HG03442 (cell line): ENCODE measurements around the gene FAM124B.
A peak's percentile ranks its signal among the peaks of the same experiment; 100 is the strongest.
"Not testable (repeated sequence)": the region's sequence is repeated elsewhere in the genome, so short reads cannot be mapped to it uniquely, and the experiment has no call there.

Experiments used
- ATAC-seq: cut with Tn5 transposase; IDR thresholded peaks from one replicate; pipeline ENCODE4 v1.9.1; 2021; ENCODE audit warnings: mild to moderate bottlenecking, moderate library complexity; ENCODE audit not compliant: unreplicated experiment

FAM124B gene

DNA sequence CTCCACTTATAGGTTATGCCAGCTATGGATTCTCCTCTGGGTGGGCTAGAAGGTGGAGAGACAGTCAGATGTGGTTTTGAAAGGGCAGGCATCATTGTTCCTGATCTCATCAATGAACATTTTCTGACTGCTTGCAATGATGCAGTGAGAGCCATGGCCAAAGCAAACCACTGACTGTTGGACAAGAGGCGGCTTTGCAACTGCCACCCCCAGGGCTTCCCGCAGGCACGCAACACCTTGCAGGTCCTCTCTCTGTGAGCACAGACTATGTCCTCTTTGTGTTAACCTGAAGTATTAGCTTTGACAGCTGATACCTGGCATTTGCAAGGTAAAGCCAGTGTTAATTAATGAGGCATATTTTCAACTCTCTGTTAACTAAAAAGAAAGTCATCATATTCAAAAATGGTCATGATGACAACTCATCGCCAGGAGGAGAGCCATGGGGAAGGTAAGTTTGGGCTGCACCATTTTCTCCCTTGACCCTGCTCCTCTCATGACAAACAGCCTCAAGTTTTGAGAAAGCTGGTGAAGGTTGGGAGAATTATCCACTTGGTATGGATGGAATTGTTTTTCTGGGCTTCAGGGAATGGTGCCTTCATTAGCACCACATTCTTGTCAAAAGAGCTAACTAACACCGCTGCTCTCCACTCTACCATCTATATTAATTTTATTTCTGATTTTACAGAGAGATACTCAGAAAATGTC, 14.9 kb upstream of the FAM124B start:
- ATAC-seq = no peak

DNA sequence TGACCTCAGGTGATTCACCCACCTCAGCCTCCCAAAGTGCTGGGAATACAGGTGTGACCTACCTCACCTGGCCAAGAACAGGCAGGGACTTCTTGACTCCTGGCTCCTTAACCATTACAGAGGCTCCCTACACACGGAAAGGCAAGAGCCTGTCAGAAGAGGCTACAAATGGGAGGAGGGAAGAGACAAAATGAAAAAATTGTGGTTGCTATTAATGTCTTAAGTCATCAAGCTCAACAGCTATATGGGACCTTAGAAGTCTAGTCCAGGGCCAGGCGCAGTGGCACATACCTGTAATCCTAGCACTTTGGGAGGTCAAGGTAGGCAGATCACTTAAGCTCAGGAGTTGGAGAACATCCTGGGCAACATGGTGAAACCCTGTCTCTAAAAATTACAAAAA, 11.5 kb upstream of the FAM124B start:
- no peak for ATAC-seq

DNA sequence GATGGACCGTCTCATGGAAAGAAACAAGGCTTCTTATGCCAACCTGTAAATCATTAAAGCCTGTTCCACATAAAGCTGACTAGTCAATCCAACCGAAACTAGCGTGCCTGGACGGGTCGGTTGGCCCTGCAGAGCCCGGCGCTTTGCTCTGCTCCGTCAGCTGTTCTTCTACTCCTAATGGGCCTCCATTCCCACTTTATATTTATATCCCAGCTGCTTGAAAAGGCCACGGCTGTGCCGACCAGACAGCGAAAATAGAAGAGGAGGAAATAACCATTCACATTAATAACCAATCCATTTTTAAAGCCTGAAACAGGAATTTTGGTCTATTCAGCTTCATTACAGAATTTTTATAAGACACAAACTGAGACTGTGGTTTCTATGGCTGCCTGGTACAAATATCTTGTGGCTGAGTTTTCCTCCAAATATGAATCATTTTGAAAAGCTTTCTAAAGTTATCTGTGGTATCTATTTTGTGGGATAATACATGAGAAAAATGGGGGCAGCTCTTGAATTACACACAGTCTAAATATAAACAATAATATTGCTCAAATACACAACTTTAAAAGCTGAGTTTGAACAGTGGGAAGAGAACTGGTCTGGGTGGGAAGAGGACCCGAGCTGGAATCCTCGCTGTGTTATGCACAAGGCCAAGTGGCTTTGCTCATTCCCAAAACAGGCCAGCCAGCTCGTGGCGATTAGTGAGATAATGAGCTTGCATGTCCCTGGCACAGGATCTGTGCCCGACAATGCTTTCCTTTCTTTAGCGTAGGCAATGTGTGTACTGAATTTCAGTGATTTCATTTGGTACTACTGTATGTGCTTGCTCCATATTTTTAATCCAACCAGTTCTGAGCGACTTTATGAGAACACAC, 10.5 kb upstream of the FAM124B start:
- ATAC-seq = no peak

- no peak for ATAC-seq
Observed at GRCh38 chr2:224410946-224411561, 9.1 kb upstream of the FAM124B start.

- no peak for ATAC-seq
Observed at GRCh38 chr2:224408676-224409075, 6.8 kb upstream of the FAM124B start.

DNA sequence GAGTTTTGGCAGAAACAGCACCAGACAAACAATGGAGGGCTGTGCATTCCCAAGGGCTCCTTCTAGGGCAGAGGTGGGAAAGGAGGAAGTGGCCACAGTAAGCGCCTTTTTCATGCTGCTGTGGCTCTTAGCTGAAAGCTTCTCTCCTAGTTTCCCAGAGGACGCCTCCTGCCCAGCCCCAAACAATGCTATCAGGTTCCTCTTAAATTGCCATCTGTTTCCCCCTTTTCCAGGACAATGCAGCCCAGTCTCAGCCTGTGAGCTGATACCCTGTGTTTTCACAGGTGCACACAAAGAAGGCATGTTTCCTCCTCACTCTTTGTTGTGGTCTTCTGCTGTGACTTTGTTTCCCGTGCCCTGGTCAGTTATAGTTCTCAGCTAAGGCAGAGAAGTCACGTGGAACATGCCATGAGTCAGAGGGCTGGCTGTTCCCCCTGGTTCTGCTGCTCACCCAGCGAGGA, 5.4 kb upstream of the FAM124B start:
- ATAC-seq = no peak

- no peak for ATAC-seq
Observed at GRCh38 chr2:224405841-224406370, 4.0 kb upstream of the FAM124B start.

- ATAC-seq = peak; percentile 62
Observed at GRCh38 chr2:224405412-224405811, 3.5 kb upstream of the FAM124B start.

DNA sequence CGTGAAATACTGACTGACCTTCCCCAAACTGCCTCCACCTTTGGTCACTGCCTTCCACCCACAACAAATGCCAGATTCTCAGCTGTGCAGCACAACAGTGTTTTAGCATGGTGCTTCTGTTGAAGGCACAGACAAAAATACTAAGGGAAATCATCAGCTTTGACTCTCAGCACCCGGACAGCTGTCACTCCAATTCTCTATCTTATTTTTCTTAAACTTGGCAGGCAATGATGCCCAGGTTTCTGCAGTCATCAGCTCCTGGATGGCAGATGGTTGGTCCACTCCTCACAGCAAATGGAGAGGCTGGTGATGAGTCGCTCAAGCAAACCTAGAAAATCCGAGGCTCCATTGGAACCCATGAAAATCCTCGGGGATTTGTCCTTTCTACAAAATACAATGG, 2.9 kb upstream of the FAM124B start:
- ATAC-seq = no peak

GRCh38 chr2:224403657-224404056, 1.8 kb upstream of the FAM124B start:
- ATAC-seq = no peak

GRCh38 chr2:224400886-224401632, 848 bp downstream of the FAM124B start:
- no peak for ATAC-seq

DNA sequence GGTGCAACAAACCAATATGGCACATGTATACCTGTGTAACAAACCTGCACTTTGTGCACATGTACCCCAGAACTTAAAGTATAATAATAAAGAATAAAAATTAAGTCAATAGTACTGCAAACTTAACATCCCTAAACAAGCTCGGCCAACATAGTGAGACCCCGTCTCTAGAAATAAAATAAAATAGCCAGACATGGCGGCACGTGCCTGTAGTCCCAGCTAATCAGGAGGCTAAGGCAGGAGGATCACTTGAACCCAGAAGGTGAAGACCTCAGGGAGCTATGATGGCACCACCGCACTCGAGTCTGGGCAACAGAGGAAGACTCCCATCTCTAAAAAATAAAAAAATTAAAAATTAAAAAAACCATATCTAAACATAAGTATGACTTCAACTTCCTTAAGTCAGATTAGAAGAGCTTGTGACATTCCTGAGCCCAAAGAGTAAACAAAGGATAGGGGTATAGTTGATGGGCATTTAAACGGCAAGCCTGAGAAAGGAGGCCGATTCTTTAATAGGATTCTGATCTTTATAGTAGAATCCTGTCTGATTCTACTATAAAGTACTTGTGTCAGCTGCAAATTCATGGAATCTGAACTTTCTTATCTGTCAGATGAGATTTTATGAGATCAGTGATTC, 1.6 kb downstream of the FAM124B start:
- no peak for ATAC-seq

GRCh38 chr2:224398289-224398688, 3.6 kb downstream of the FAM124B start:
- ATAC-seq = no peak

DNA sequence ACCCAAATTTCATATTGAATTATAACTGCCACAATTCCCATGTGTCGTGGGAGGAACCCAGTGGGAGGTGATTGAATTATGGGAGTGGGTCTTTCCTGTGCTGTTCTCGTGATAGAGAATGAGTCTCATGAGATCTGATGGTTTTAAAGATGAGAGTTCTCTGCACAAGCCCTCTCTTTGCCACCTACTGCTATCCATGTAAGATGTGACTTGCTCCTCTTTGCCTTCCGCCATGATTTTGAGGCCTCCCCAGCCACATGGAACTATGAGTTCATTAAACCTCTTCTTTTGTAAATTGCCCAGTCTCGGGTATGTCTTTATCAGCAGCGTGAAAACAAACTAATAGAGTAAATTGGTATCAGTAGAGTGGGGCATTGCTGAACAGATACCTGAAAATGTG, 4.8 kb downstream of the FAM124B start:
- ATAC-seq = not testable (repeated sequence)

DNA sequence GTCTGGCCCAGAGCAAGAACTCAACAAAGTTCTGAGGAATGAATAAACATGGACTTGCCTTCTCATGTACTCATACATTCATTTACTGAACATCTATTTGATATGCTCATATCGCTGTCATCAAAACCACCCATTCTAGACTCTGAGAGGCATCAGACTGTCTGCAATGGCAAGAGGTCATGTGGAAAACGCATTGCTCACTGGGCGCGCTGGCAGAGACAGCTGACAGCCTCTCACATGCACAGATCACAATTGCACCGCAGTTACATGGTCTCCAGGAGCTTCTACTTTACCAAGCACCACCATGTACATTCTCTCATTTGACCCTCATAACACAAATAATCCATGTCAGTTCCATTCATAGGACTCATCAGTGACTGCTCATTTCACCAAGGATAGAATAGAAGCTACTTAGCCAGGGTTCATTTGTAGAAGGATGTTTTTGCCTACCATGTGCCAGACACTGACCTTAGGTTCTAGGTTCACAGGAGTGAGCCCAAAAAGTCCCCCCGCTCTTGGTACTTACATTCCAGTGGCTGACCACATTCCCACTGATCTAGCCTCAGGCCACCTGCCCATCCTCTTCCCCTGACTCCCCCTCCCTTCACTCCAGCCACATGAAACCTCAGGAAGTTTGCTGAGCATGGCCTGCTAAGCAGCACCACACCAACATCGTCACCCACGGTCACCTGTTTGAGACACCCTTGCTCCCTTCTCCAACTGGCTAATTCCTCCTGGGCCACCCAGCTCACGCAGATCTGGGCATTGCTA, 6.1 kb downstream of the FAM124B start:
- no peak for ATAC-seq

DNA sequence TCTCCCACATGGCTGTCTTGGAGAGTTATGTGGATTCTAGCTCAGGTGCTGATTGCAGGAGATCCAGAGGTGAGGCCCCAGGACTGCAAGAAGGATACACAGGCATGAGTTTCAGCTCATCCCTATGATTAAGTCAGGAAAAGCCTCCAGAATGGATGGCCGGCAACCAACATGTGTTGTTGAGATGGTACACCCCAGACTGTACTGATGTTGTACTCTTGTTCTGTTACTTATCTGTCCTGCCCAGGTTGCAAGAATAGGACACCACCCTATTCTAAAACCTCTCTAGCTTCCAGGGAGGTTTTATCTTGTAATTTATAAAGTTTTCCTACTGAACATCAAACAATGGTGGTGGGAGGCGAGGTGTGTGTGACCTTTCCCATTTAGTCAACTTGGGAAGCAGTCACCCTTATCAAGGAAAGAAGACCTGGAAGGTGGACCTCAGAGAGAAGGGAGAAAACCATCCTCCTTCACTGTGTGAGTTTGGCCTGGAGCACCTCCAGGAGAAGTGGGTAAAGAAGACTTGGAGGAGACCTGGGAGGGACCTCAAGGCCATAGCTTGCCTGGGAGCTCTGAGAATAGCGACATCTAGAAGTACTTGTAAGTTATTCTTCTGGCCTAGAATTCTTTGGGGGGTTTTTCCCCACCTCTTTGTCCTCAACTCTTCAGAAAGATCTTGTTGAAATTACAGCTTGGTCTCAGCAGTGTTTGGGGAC, 8.6 kb downstream of the FAM124B start:
- no peak for ATAC-seq

DNA sequence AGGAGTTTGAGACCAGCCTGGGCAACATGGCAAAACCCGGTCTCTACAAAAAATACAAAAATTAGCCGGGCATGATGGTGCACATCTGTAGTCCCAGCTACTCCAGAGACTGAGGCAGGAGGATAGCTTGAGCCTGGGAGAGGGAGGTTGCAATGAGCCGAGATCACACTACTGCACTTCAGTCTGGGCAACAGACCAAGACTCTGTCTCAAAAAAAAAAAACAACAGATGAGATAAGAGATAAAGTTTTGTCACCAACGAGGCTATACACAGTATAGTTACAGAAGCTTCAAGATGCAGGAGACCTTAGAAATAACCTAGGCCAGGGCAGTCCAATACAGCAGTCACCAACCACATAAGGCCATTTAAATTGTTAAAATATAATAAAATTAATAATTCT, 9.4 kb downstream of the FAM124B start:
- no peak for ATAC-seq

- ATAC-seq = no peak
Observed at GRCh38 chr2:224389317-224389716, 12.6 kb downstream of the FAM124B start.

DNA sequence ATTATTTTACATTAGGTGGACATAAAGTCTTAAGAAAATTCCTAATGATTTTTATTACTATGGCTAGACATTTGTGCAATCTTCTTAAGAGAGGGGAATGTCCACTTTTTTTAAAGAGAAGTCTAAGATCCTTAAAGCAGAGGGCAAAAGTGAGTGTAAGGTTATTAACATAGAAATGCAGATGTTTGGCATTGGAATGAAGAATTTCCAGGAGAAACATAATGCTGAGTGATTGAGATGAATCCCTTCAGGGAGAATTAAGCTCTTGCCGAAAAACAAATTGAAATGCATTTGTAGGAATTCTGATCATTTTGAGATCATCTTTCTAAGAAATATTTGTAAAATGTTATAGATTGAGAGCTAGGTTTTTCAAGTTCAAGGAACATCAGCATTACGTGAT, 15.0 kb downstream of the FAM124B start:
- no peak for ATAC-seq
